Activated T-cell treated with anti-CD3 and anti-CD28 coated beads, Interleukin-2, amount 50 U/mL, for 72 hours (primary cell): Measurements from ENCODE around the gene GLRA2. TPM values are rescaled to one million over a fixed set of nuclear protein-coding genes. Genes with fewer than 3 reads are reported as not detected.

Source experiments
- ATAC-seq, 2 donors: fragments of 150-1000 bp; cut with Tn5 transposase; replicated peaks in 1 of 2; 2 replicates each; pipeline ENCODE4 v1.10.0; 2021; ENCODE audit warnings: moderate library complexity in 2 of 2, mild to moderate bottlenecking in 1 of 2
- DNase-seq, 2 donors: peaks; one replicate each; pipeline ENCODE4 v3.0.0; 2021 to 2022; ENCODE audit warnings: mixed read lengths in 1 of 2
- H3K27ac Mint-ChIP-seq: one replicate; pipeline ENCODE4 v1.8.0; 2022; ENCODE audit warnings: mild to moderate bottlenecking, moderate library complexity, mixed read lengths
- H3K27me3 Mint-ChIP-seq: one replicate; pipeline ENCODE4 v1.8.0; 2022; ENCODE audit warnings: low read depth, mixed read lengths
- H3K36me3 Mint-ChIP-seq, 2 donors: one replicate each; pipeline ENCODE4 v1.8.0; 2022; ENCODE audit warnings: mixed read lengths in 2 of 2, mild to moderate bottlenecking in 1 of 2; ENCODE audit not compliant: insufficient read depth in 2 of 2
- H3K4me1 Mint-ChIP-seq: one replicate; pipeline ENCODE4 v1.8.0; 2022; ENCODE audit warnings: low read depth, mixed read lengths
- H3K4me3 Mint-ChIP-seq, 2 donors: one replicate each; pipeline ENCODE4 v1.8.0; 2022; ENCODE audit warnings: mild to moderate bottlenecking in 2 of 2, mixed read lengths in 2 of 2, moderate library complexity in 2 of 2
- H3K9me3 Mint-ChIP-seq, 2 donors: one replicate each; pipeline ENCODE4 v1.8.0; 2022; ENCODE audit warnings: mixed read lengths in 2 of 2
- total RNA-seq, 2 donors: library from RNA; stranded (reverse); gene quantifications; one replicate each; pipeline ENCODE4 v1.2.3, GENCODE V29; 2022

The GLRA2 gene
- total RNA-seq, 2 donors from 2014 or later = not detected

DNA sequence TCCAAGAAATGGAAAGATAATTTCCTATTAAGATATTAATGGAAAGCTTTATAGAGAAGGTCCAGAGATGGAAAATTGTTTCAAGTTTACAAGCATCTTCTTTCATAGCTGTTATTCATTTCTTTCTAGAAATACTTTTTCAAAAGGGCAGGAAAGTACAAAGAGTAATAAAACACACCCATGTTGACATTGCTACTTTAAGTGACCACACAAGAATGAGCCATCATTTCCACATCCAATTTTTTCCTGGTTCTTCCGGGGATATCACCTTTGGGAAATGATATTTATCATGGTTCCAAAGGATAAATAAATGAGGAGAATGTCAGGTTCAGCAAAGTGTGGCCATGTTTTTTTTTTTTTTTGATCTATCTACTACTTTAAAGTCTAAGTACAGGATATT lies 4.5 kb downstream of the GLRA2 start:
- Mint-ChIP-seq H3K4me1 (peaks cover 6% of the 10 kb centered on the region), H3K4me3 (no peak overlapping the region), H3K27ac (no peak overlapping the region), H3K9me3 (no peaks in the 10 kb centered on the region), H3K27me3 (peaks cover 7% of the 10 kb centered on the region), H3K36me3 (no peaks in the 10 kb centered on the region)
- no peak for ATAC-seq
- no peak for DNase-seq

DNA sequence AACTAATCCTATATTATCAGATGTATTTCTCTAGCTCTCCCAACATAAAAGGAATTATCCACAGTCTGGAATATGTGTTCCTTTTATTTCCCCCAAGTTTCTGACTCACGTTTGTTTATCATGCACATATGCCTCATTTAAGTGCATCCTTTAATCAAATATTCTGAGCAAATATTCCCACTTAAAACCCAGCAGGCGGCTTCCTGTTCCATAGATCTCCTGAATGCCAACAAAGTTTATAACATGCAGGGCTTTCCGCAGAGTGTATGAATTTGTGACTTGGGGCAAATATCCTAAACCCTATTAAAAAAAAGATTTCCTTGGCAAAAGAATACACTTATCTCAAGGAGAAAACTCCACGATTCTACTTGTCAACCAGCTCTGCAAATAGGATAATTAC lies 16.9 kb downstream of the GLRA2 start:
- Mint-ChIP-seq H3K4me1 (no peaks in the 10 kb centered on the region), H3K4me3 (no peak overlapping the region), H3K27me3 (peaks cover 32% of the 10 kb centered on the region), H3K36me3 (no peaks in the 10 kb centered on the region), H3K9me3 (peaks cover 0 to 1% of the 10 kb centered on the region in 2 donors), H3K27ac (no peak overlapping the region)
- ATAC-seq = no peak
- no peak for DNase-seq

DNA sequence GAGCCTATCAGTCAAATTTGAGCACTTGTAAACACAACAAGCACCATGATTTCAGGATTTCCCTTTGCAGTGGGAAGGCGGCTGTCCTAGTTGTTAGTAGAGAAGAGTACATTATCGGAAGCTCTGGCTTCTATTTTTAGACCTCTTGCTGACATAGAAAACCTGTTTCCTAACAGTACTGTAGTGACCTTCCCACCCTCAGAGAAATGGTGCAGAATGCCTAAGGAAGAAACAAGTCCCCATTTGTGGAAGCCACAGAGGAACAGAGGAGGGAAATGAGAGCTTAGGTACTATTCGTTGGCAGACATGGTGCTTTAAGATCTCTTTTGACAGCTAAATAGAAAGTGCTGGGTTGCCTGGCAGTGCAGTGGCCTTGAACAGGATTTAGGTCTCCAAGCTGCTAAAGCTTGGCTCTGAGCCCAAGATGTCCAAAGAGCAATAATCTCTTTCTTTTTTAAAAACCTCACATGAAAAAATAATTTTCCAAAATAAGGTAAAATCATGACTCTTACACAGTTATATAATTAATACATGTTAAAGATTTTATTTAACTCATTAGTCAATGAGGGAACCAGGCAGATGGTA lies 24.9 kb downstream of the GLRA2 start:
- H3K4me1 Mint-ChIP-seq = no peaks in the 10 kb centered on the region
- ATAC-seq = no peak
- no peak for DNase-seq

DNA sequence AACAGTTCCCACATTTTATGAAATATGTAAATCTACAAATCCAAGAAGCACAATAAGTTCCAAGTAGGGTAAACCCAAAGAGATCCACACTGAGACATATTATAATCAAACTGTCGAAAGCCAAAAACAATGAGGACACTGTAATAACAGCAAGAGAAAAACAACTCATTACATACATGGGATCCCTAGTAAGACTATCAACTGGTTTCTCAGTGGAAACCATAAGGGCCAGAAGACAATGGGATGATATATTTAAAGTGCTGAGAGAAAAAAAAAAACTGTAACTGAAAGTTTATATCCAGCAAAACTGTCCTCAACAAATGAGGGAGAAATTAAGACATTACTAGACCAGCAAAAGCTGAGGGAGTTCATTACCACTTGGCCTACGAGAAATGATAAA lies 34.7 kb downstream of the GLRA2 start:
- no peak overlapping the region for H3K27ac Mint-ChIP-seq
- peaks cover 6% of the 10 kb centered on the region for H3K27me3 Mint-ChIP-seq
- DNase-seq = no peak
- no peak for ATAC-seq
- H3K9me3 Mint-ChIP-seq = peaks cover 2 to 11% of the 10 kb centered on the region in 2 donors
- H3K36me3 Mint-ChIP-seq = peaks cover 0 to 2% of the 10 kb centered on the region in 2 donors
- H3K4me3 Mint-ChIP-seq = no peak overlapping the region
- no peaks in the 10 kb centered on the region for H3K4me1 Mint-ChIP-seq

More for the DNA sequence above, 24.9 kb downstream of the GLRA2 start:
- Mint-ChIP-seq H3K27me3 (peaks cover 30% of the 10 kb centered on the region), H3K9me3 (peaks cover 0 to 1% of the 10 kb centered on the region in 2 donors), H3K4me3 (no peak overlapping the region), H3K36me3 (no peaks in the 10 kb centered on the region), H3K27ac (no peak overlapping the region)

DNA sequence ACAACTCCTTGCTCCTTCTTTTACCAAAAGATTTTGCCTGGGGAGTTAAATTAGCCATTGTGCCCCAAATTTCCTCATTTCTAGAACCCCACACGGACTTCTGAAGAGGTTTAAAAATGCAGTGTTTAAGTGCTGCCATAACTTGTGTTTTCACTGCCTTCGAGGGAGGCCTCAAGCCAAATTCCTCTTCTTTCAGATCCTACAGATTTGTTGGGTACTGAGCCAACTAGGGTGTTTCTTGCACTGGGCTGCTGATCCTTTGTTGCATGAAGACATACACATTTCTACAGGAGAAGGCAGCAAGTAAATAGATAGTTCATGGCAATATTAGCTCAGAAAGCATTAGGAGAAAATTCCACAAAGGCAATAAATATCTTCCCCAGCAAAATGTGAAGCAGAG lies 43.8 kb downstream of the GLRA2 start:
- Mint-ChIP-seq H3K9me3 (no peaks in the 10 kb centered on the region), H3K36me3 (no peaks in the 10 kb centered on the region), H3K4me3 (no peak overlapping the region), H3K27me3 (peaks cover 7% of the 10 kb centered on the region), H3K27ac (no peak overlapping the region), H3K4me1 (no peaks in the 10 kb centered on the region)
- DNase-seq (no peak), ATAC-seq (no peak)

DNA sequence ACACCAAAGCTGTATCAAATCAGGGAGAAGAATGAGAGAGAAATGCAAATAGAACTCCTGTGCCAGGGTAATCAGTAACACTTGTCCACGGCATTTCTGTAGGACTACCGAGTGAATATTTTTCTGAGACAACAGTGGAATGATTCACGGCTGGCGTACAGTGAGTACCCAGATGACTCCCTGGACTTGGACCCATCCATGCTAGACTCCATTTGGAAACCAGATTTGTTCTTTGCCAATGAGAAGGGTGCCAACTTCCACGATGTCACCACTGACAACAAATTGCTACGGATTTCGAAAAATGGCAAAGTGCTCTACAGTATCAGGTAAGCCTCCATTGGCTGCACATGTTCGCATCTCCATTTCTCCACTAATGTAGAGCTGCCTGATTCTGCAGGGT lies 51.7 kb downstream of the GLRA2 start:
- no peaks in the 10 kb centered on the region for H3K4me1 Mint-ChIP-seq

DNA sequence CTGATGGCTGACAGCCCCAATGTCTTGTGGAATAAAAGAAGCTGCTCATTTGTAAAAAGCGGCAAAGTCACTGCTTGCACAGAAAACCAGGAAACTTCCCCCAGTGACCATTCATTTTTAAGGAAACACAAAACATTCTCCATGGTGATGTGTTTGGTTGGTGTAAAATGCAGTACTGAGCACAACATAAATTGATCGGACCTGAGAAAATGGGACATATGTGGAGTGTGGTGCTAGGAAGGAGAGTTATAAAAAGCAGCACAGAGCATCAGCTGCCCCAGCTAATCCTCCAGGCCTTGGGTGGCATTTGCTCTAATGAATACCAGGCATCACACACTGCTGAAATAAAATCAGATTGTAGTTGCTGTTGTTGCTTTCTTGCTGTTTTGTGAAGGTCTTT lies 55.2 kb downstream of the GLRA2 start:
- no peak for ATAC-seq
- no peaks in the 10 kb centered on the region for H3K27me3 Mint-ChIP-seq
- H3K4me3 Mint-ChIP-seq = no peak overlapping the region
- peaks cover 0 to 4% of the 10 kb centered on the region in 2 donors for H3K9me3 Mint-ChIP-seq
- no peaks in the 10 kb centered on the region for H3K36me3 Mint-ChIP-seq
- no peaks in the 10 kb centered on the region for H3K4me1 Mint-ChIP-seq
- DNase-seq = no peak
- no peak overlapping the region for H3K27ac Mint-ChIP-seq

More for the DNA sequence above, 51.7 kb downstream of the GLRA2 start:
- DNase-seq (no peak), ATAC-seq (no peak)
- Mint-ChIP-seq H3K9me3 (peaks cover 0 to 2% of the 10 kb centered on the region in 2 donors), H3K4me3 (no peak overlapping the region), H3K27me3 (no peaks in the 10 kb centered on the region), H3K27ac (no peak overlapping the region), H3K36me3 (no peaks in the 10 kb centered on the region)

DNA sequence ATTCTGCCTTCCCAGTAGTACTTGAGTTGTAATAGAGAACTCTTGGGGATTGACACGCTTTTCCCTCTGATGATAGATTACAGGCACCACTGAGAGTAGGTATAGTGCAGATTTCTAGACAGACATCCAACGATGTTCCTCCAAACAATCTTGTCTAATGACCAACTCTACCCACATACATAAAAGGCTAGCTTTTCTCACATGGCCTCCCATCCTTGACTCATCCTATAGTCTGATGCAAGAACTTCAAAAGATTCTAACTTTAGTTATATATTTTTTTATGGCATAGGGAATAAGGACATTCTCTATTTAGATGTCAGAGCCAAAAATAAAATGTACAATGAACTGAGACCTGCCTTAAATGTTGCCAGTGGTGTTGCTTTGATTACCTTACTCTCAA lies 60.9 kb downstream of the GLRA2 start:
- no peak overlapping the region for H3K27ac Mint-ChIP-seq
- no peaks in the 10 kb centered on the region for H3K4me1 Mint-ChIP-seq
- H3K27me3 Mint-ChIP-seq = peaks cover 9% of the 10 kb centered on the region
- DNase-seq = no peak
- H3K9me3 Mint-ChIP-seq = peaks cover 0 to 2% of the 10 kb centered on the region in 2 donors
- no peaks in the 10 kb centered on the region for H3K36me3 Mint-ChIP-seq
- ATAC-seq = no peak
- H3K4me3 Mint-ChIP-seq = no peak overlapping the region

DNA sequence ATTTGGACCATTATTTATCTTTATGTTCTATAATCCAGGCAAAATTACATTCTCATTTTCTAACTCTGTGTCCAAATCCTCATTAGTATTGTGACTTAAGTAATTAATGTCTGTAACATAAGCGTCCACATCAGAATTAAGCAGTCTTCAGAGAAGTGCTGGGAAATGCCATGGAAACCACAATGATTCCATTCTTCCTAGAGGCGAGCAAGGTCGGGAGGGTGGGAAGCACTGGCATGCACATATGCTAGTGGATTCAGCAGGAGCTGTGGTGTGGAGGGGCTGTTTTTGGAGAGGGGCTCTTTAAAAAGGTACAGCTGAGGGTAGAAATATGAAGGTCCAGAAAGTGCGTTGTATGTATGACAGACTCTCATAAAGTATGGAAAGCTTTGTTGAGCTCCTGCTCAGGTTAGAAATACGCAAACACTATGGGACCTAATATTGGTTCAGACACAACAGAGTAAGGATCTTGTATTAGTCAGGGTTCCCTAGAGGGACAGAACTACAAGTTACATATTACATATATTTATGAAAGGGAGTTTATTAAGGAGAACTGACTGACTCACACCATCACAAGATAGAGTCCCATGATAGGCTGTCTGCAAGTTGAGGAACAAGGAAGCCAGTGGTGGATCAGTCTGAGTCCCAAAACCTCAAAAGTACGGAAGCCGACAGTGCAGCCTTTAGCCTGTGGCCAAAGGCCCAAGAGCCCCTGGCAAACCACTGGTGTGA lies 61.5 kb downstream of the GLRA2 start:
- Mint-ChIP-seq H3K4me1 (no peaks in the 10 kb centered on the region), H3K27me3 (peaks cover 9% of the 10 kb centered on the region), H3K4me3 (no peak overlapping the region), H3K9me3 (peaks cover 0 to 2% of the 10 kb centered on the region in 2 donors), H3K36me3 (no peaks in the 10 kb centered on the region), H3K27ac (no peak overlapping the region)
- DNase-seq (no peak), ATAC-seq (no peak)

DNA sequence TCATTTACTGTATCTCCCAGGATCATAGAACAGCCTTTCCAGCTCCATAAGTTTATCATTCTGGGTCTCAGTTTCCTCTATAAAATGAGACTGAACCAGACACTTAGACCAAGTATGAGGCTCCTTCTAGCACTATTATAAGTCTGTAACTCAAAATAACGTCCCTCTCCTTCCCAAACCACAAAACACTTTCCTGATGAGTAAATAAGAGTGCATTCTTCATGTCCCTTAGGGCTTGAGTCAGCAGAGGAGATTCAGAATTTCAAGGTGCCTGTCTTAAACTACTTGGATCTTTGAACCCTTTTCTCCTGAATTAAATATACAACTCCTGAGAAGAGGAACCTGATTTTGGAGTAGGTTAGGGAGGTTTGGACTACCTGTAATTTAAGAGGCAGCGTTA lies 62.6 kb downstream of the GLRA2 start:
- Mint-ChIP-seq H3K27me3 (peaks cover 13% of the 10 kb centered on the region), H3K4me1 (no peaks in the 10 kb centered on the region), H3K9me3 (peaks cover 0 to 2% of the 10 kb centered on the region in 2 donors), H3K27ac (no peak overlapping the region), H3K4me3 (no peak overlapping the region), H3K36me3 (no peaks in the 10 kb centered on the region)
- no peak for ATAC-seq
- no peak for DNase-seq

DNA sequence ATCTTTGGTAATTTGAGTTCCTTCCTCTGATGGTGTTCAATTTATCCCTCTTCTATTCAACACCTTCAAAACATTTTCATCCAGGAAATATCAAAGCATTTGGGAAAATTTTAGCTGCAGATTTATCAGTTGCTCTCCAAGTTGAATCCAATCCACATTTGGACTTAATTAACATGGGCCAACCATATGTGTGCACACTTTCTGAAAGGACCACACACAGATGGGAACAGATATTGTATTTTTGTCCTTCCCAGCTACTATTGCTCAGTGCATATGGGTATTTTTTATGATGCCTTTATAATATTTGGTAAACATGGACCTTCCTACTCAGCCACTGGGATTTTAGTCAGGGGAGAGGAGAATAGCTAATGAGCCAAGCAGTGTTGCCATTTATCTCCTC lies 65.2 kb downstream of the GLRA2 start:
- DNase-seq (no peak), ATAC-seq (no peak)
- Mint-ChIP-seq H3K9me3 (no peaks in the 10 kb centered on the region), H3K27me3 (peaks cover 23% of the 10 kb centered on the region), H3K27ac (no peak overlapping the region), H3K36me3 (no peaks in the 10 kb centered on the region), H3K4me3 (no peak overlapping the region), H3K4me1 (no peaks in the 10 kb centered on the region)

DNA sequence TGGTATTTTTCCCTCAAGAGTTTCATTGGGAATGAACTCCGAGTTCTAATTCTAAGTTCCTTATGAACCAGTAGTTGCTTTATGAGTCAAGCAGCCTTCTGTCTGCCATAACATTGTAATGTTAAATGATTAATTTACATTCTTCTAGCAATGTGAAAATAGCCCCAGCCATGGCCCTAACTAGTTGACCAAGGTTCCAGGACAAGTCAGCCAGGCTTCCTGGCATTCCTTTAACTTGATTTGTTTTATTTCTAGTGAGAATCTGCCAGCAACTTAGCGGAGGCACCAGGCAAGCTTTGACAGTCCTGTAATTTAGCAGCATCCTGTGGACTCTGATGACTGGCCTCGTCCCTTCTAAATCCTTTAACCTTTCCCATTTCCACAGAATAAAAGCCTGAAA lies 69.0 kb downstream of the GLRA2 start:
- no peak for DNase-seq
- Mint-ChIP-seq H3K9me3 (peaks cover 0 to 6% of the 10 kb centered on the region in 2 donors), H3K4me1 (no peaks in the 10 kb centered on the region), H3K27me3 (peaks cover 28% of the 10 kb centered on the region), H3K4me3 (no peak overlapping the region), H3K27ac (no peak overlapping the region), H3K36me3 (peaks cover 0 to 1% of the 10 kb centered on the region in 2 donors)
- no peak for ATAC-seq

DNA sequence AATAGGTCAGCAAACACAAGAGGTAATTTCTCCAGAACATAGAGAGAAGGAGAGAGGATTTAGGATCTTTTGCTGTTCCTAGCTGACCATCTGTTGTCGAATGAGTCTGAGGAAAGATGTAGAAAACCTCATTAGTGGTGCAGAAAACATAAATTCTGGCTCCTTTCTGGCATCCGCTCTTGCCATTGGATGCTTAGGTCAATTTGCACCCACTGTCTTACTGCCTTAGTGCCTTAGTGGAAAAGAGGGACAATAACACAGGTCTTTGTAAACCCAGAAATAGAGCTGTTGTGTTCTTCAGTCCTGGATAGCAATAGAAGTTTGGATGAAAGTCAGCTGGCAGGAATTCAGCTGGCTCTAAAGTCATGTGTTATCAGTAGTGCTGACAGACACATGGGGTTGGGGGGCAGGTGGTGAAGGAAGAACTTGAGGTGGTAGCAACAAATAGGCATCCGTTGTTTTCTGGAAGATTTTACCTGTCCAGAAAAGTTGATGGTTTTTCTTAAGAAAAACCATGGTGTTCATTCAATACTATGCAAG lies 78.2 kb downstream of the GLRA2 start:
- DNase-seq (no peak), ATAC-seq (no peak)
- Mint-ChIP-seq H3K4me3 (no peak overlapping the region), H3K4me1 (no peaks in the 10 kb centered on the region), H3K27me3 (no peaks in the 10 kb centered on the region), H3K27ac (no peak overlapping the region), H3K36me3 (peaks cover 0 to 2% of the 10 kb centered on the region in 2 donors), H3K9me3 (peaks cover 0 to 2% of the 10 kb centered on the region in 2 donors)
